ENCODE results near the gene HOXA11. TPM values are rescaled to one million over a fixed set of nuclear protein-coding genes. Genes with fewer than 3 reads are reported as not detected.

The HOXA11 gene
- polyA plus RNA-seq, 1 of the 3 experiments (the other 2 are of a cell fraction): not detected

DNA sequence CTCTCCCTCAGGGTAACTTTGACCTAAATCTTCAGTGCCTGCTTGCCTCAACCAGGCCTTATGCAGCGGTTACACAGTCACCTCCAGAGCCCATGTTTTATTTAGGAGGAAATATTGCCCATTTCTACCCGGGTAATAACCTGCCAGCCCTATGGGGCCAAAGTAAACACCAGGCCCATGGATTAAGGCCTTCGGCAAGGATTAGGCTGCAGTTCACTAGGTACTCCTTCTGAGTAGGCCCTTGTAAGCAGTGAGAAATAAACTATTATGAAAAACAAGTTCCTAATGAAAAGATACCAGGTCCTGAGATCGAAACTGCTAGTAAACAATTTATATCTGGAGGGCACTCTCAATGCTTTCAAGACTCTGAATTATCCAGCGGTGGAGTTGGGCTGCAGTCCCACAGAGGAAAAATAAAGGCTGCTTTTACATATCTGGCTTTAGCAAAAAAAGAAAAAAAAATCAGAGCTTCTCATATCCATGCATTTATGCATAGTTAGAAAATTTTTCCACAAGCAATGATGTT is 7.2 kb downstream of the HOXA11 start:
- Histone ChIP-seq H3K27ac (ENCODE audit: low read depth in 2 of 2, low read length in 1 of 2) (no peak overlapping the region), H3K9me3 (no peaks in the 10 kb centered on the region), H3K4me3 (ENCODE audit: low read depth in 2 of 2, low read length in 1 of 2) (no peak overlapping the region), H3K79me2 (ENCODE audit: insufficient read depth) (no peaks in the 10 kb centered on the region), H3K4me1 (ENCODE audit: control insufficient read depth in 1 of 2, insufficient read depth in 2 of 2, low read depth in 1 of 2, low read length in 1 of 2) (peaks cover 0 to 4% of the 10 kb centered on the region in 2 experiments; a peak in 1 of 4 replicates), H3K36me3 (replicated peaks in 1 of 2; ENCODE audit: control insufficient read depth in 1 of 2, insufficient read depth in 2 of 2, low read length in 1 of 2) (no peaks in the 10 kb centered on the region), H3K4me2 (no peak overlapping the region), H3K27me3 (ENCODE audit: insufficient read depth) (peaks cover 97% of the 10 kb centered on the region), H2AFZ (ENCODE audit: low read depth) (no peak overlapping the region), H3K9me2 (no peaks in the 10 kb centered on the region), H4K20me1 (ENCODE audit: insufficient read depth) (no peaks in the 10 kb centered on the region), H3F3A (replicated peaks; ENCODE audit: insufficient read depth) (no peaks in the 10 kb centered on the region), H3K9ac (no peak overlapping the region)
- 44% methylated on average over 5 of the region's 5 CpGs for WGBS (ENCODE audit: low lambda C conversion rate)
- TF ChIP-seq FOXJ3 (CRISPR knock-in tag; IDR thresholded peaks at IDR 0.05) (no peak), ELF1 (IDR thresholded peaks at IDR 0.05) (no peak), GATA2 (CRISPR knock-in tag; IDR thresholded peaks at IDR 0.05) (no peak), TEAD4 (IDR thresholded peaks at IDR 0.05; ENCODE audit: borderline replicate concordance, insufficient read depth) (no peak), RAD21 (IDR thresholded peaks at IDR 0.05; ENCODE audit: low read length) (no peak), ZBTB33 (IDR thresholded peaks at IDR 0.05; ENCODE audit: borderline replicate concordance, low read depth) (no peak), SMC3 (IDR thresholded peaks at IDR 0.05; ENCODE audit: low read depth, low read length) (no peak), RXRA (IDR thresholded peaks at IDR 0.05; ENCODE audit: borderline replicate concordance, low read depth) (no peak), TAF1 (IDR thresholded peaks at IDR 0.05; ENCODE audit: borderline replicate concordance, low read depth, low read length) (no peak), REST (IDR thresholded peaks at IDR 0.05; ENCODE audit: low read depth, low read length) (no peak), SIN3A (IDR thresholded peaks at IDR 0.05; ENCODE audit: borderline replicate concordance, low read depth, low read length) (no peak), JUND (IDR thresholded peaks at IDR 0.05) (no peak), NRF1 (IDR thresholded peaks at IDR 0.05; ENCODE audit: low read depth, low read length) (no peak), MEF2A (IDR thresholded peaks at IDR 0.05; ENCODE audit: borderline replicate concordance, low read depth) (no peak), EP300 (IDR thresholded peaks at IDR 0.05; ENCODE audit: borderline replicate concordance in 1 of 2, low read depth in 1 of 2, low read length in 1 of 2) (no peak)
- TF ChIP-seq, protein P1, sequence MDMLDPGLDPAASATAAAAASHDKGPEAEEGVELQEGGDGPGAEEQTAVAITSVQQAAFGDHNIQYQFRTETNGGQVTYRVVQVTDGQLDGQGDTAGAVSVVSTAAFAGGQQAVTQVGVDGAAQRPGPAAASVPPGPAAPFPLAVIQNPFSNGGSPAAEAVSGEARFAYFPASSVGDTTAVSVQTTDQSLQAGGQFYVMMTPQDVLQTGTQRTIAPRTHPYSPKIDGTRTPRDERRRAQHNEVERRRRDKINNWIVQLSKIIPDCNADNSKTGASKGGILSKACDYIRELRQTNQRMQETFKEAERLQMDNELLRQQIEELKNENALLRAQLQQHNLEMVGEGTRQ (IDR thresholded peaks at IDR 0.05; ENCODE audit: borderline replicate concordance, low read depth, low read length): no peak
- TF ChIP-seq, protein P2, sequence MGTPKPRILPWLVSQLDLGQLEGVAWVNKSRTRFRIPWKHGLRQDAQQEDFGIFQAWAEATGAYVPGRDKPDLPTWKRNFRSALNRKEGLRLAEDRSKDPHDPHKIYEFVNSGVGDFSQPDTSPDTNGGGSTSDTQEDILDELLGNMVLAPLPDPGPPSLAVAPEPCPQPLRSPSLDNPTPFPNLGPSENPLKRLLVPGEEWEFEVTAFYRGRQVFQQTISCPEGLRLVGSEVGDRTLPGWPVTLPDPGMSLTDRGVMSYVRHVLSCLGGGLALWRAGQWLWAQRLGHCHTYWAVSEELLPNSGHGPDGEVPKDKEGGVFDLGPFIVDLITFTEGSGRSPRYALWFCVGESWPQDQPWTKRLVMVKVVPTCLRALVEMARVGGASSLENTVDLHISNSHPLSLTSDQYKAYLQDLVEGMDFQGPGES (IDR thresholded peaks at IDR 0.05; ENCODE audit: low read depth, low read length): no peak
- TF ChIP-seq, protein P3, sequence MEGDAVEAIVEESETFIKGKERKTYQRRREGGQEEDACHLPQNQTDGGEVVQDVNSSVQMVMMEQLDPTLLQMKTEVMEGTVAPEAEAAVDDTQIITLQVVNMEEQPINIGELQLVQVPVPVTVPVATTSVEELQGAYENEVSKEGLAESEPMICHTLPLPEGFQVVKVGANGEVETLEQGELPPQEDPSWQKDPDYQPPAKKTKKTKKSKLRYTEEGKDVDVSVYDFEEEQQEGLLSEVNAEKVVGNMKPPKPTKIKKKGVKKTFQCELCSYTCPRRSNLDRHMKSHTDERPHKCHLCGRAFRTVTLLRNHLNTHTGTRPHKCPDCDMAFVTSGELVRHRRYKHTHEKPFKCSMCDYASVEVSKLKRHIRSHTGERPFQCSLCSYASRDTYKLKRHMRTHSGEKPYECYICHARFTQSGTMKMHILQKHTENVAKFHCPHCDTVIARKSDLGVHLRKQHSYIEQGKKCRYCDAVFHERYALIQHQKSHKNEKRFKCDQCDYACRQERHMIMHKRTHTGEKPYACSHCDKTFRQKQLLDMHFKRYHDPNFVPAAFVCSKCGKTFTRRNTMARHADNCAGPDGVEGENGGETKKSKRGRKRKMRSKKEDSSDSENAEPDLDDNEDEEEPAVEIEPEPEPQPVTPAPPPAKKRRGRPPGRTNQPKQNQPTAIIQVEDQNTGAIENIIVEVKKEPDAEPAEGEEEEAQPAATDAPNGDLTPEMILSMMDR (IDR thresholded peaks at IDR 0.05): no peak
- TF ChIP-seq, protein P4, sequence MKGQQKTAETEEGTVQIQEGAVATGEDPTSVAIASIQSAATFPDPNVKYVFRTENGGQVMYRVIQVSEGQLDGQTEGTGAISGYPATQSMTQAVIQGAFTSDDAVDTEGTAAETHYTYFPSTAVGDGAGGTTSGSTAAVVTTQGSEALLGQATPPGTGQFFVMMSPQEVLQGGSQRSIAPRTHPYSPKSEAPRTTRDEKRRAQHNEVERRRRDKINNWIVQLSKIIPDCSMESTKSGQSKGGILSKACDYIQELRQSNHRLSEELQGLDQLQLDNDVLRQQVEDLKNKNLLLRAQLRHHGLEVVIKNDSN (IDR thresholded peaks at IDR 0.05; ENCODE audit: borderline replicate concordance, low read depth): no peak
- CTCF ChIA-PET: interaction anchor here (1.0 to 12.3 kb wide), 9 partner anchors 12 to 498 kb away, joined by 3 to 205 read pairs (median 23); partner anchors contain the start of genes HOXA11, HOXA5 and HOXA9
- POLR2A ChIA-PET: no interaction called here
- no peak for DNase-seq
